IMR-90 (cell line): Measurements from ENCODE around the gene CANX. TPM values are rescaled to one million over a fixed set of nuclear protein-coding genes. Genes with fewer than 3 reads are reported as not detected.

ENCODE experiments used
- ATAC-seq: fragments of 200-7000 bp; cut with Tn5 transposase; 2 replicates; pipeline ENCODE4 v1.9.1; 2020; ENCODE audit warnings: low read depth, mild to moderate bottlenecking, moderate library complexity
- BruUV-seq: library from RNA; stranded (reverse); fragments of 400-500 nt; replicated peaks from 2 replicates; lab custom pipeline; 2021; lab: Mats Ljungman, UMichigan
- CTCF ChIA-PET: fragments of 300-600 bp; formaldehyde crosslinking; extraction: SDS; loops from one replicate; lab custom pipeline; 2021; ENCODE audit warnings: antibody characterized with exemption; lab: Yijun Ruan, JAX
- POLR2A ChIA-PET: fragments of 300-600 bp; sonication (Branson Sonifier 250); formaldehyde crosslinking; loops from one replicate; lab custom pipeline; 2022; ENCODE audit warnings: antibody characterized with exemption; ENCODE audit not compliant: unreplicated experiment; lab: Charles Lee
- DNase-seq: peaks from one replicate; pipeline ENCODE4 v3.0.0; 2013
- H2AFZ ChIP-seq: replicated peaks from 2 replicates; pipeline ENCODE3; 2013; ENCODE audit warnings: low read length, mild to moderate bottlenecking; ENCODE audit not compliant: poor library complexity
- H2AK5ac ChIP-seq: 2 replicates; pipeline ENCODE4 v1.6.1; 2013; ENCODE audit warnings: low read depth, low read length, inconsistent platforms
- H2AK9ac ChIP-seq: replicated peaks from 2 replicates; pipeline ENCODE3; 2013; ENCODE audit warnings: mild to moderate bottlenecking, low read depth, low read length, moderate library complexity; ENCODE audit not compliant: poor library complexity
- H2BK120ac ChIP-seq: 2 replicates; pipeline ENCODE4 v1.6.1; 2013; ENCODE audit warnings: low read depth, low read length, inconsistent platforms
- H2BK15ac ChIP-seq: 3 replicates; pipeline ENCODE4 v1.6.1; 2013; ENCODE audit warnings: low read depth, low read length, inconsistent platforms
- H2BK20ac ChIP-seq: 2 replicates; pipeline ENCODE4 v1.6.1; 2013; ENCODE audit warnings: low read depth, mild to moderate bottlenecking, inconsistent platforms, low read length, moderate library complexity
- H2BK5ac ChIP-seq: 2 replicates; pipeline ENCODE4 v1.6.1; 2013; ENCODE audit warnings: mild to moderate bottlenecking, low read depth, low read length, inconsistent platforms; ENCODE audit not compliant: poor library complexity, severe bottlenecking
- H3K14ac ChIP-seq: replicated peaks from 2 replicates; pipeline ENCODE4 v1.6.1; 2013; ENCODE audit warnings: low read depth, low read length, inconsistent platforms
- H3K18ac ChIP-seq: 2 replicates; pipeline ENCODE4 v1.6.1; 2013; ENCODE audit warnings: low read depth, low read length, control low read depth
- H3K23ac ChIP-seq: 2 replicates; pipeline ENCODE4 v1.6.1; 2013; ENCODE audit warnings: low read depth, low read length, inconsistent platforms
- H3K27ac ChIP-seq: 2 replicates; pipeline ENCODE4 v1.5.1; 2013; ENCODE audit warnings: mild to moderate bottlenecking, control low read depth, low read length; ENCODE audit not compliant: insufficient read depth
- H3K27me3 ChIP-seq: 2 replicates; pipeline ENCODE4 v1.6.1; 2013; ENCODE audit warnings: low read length; ENCODE audit not compliant: control insufficient read depth, insufficient read depth
- H3K36me3 ChIP-seq: 2 replicates; pipeline ENCODE4 v1.6.1; 2013; ENCODE audit warnings: low read length, mixed read lengths; ENCODE audit not compliant: control insufficient read depth, insufficient read depth
- H3K4ac ChIP-seq: 2 replicates; pipeline ENCODE4 v1.6.1; 2013; ENCODE audit warnings: low read depth, low read length, inconsistent platforms
- H3K4me1 ChIP-seq: 2 replicates; pipeline ENCODE4 v1.6.1; 2013; ENCODE audit warnings: low read length, mixed read lengths; ENCODE audit not compliant: control insufficient read depth, insufficient read depth
- H3K4me2 ChIP-seq: 2 replicates; pipeline ENCODE4 v1.6.1; 2013; ENCODE audit warnings: low read depth, mild to moderate bottlenecking, control low read depth, low read length, moderate library complexity
- H3K4me3 ChIP-seq: 2 replicates; pipeline ENCODE4 v1.5.1; 2013; ENCODE audit warnings: low read depth, mild to moderate bottlenecking, control low read depth, low read length, moderate library complexity; ENCODE audit not compliant: insufficient read depth
- H3K56ac ChIP-seq: 2 replicates; pipeline ENCODE4 v1.6.1; 2013; ENCODE audit warnings: low read length, inconsistent platforms; ENCODE audit not compliant: insufficient read depth; ENCODE audit errors: extremely low read depth
- H3K79me1 ChIP-seq, 2 experiments: 2 replicates each; pipeline ENCODE4 v1.6.1; 2013; ENCODE audit warnings: low read length in 2 of 2, inconsistent platforms in 1 of 2, low read depth in 1 of 2
- H3K9ac ChIP-seq: 2 replicates; pipeline ENCODE4 v1.6.1; 2013; ENCODE audit warnings: low read depth, low read length, control low read depth
- H3K9me1 ChIP-seq: 2 replicates; pipeline ENCODE4 v1.6.1; 2013; ENCODE audit warnings: low read length, inconsistent platforms; ENCODE audit not compliant: insufficient read depth
- H3K9me3 ChIP-seq: 2 replicates; pipeline ENCODE4 v1.6.1; 2013; ENCODE audit warnings: low read length; ENCODE audit not compliant: control insufficient read depth, insufficient read depth
- H4K20me1 ChIP-seq: 2 replicates; pipeline ENCODE4 v1.6.1; 2013; ENCODE audit warnings: low read length, inconsistent platforms; ENCODE audit not compliant: insufficient read depth
- H4K5ac ChIP-seq: 2 replicates; pipeline ENCODE4 v1.6.1; 2013; ENCODE audit warnings: mild to moderate bottlenecking, low read depth, low read length, control low read depth
- H4K8ac ChIP-seq, 2 experiments: 2 replicates each; pipeline ENCODE4 v1.6.1; 2013; ENCODE audit warnings: low read depth in 2 of 2, low read length in 2 of 2, control low read depth in 1 of 2, inconsistent platforms in 1 of 2
- H4K91ac ChIP-seq: 2 replicates; pipeline ENCODE4 v1.6.1; 2013; ENCODE audit warnings: low read depth, low read length, inconsistent platforms; ENCODE audit not compliant: insufficient read depth
- BHLHE40 ChIP-seq: fragments of 150-350 bp; IDR thresholded peaks from 2 replicates; pipeline ENCODE4 v1.6.1; 2016; ENCODE audit warnings: mild to moderate bottlenecking, low read depth, low read length
- MAFK ChIP-seq: IDR thresholded peaks from 2 replicates; pipeline ENCODE4 v1.6.1; 2012; ENCODE audit warnings: low read depth, low read length, improper control_type of control experiment
- WGBS, 2 experiments: methylation state at CpG; one replicate each; pipeline versions ENCODE4 v1.1.5 to v1.1.7; 2013; ENCODE audit warnings: missing lambda C conversion rate in 2 of 2; ENCODE audit not compliant: insufficient read length in 1 of 2; ENCODE audit errors: extremely low coverage in 2 of 2; 5-methylcytosine and 5-hydroxymethylcytosine counted together
- dilution Hi-C: fragments of 300-500 bp; cut with HindIII; formaldehyde crosslinking; loops from one replicate; pipeline ENCODE4 v1.14.3; 2018; ENCODE audit warnings: low sequenced_read_pairs; ENCODE audit not compliant: unreplicated experiment
- in situ Hi-C: fragments of 300-500 bp; cut with MboI; formaldehyde crosslinking; loops from 3 replicates; pipeline ENCODE4 v1.14.3; 2019; ENCODE audit warnings: low sequenced_read_pairs, inconsistent platforms, mixed read lengths
- intact Hi-C: fragments of 100-400 bp; cut with micrococcal nuclease; formaldehyde crosslinking; loops from 2 replicates; pipeline ENCODE4 v1.10.0; 2022
- polyA plus RNA-seq, 3 experiments: library from polyadenylated mRNA; depleted of rRNA; stranded (reverse); fragments of >200 nt; gene quantifications; 2 replicates each; pipeline ENCODE4 v1.2.3, GENCODE V29; 2012; ENCODE audit warnings: low replicate concordance in 1 of 3
- total RNA-seq: library from RNA; depleted of rRNA; stranded (reverse); fragments of >200 nt; gene quantifications from 2 replicates; pipeline ENCODE4 v1.2.3, GENCODE V29; 2012

The CANX gene
- total and polyA plus RNA-seq, 2 of the 4 experiments (the other 2 are of a cell fraction) = 216 to 345 TPM

DNA sequence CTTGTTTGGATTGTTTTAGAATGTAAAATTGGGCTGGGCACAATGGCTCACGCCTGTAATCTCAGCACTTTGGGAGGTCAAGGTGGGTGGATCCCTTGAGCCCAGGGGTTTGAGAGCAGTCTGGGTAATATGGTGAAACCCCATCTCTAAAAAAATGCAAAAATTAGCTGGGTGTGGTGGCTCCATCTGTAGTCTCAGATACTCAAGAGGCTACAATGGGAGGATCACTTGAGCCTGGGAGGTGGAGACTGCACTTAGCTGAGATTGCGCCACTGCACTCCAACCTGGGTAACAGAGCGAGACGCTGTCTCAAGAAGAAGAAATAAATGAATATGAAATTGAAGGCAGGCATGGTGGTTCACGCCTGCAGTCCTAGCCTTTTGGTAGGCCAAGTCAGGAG lies 55.2 kb downstream of the CANX start:
- CTCF ChIA-PET = no interaction called here

More for the DNA sequence above, 55.2 kb downstream of the CANX start:
- Histone ChIP-seq H2BK120ac (no peak overlapping the region), H4K5ac (no peak overlapping the region), H2AK9ac (no peak overlapping the region), H3K27me3 (no peaks in the 10 kb centered on the region), H3K9me1 (peaks cover 10% of the 10 kb centered on the region), H3K4me2 (no peak overlapping the region), H3K9me3 (no peaks in the 10 kb centered on the region), H2BK20ac (no peak overlapping the region), H3K36me3 (peaks cover 8% of the 10 kb centered on the region), H3K14ac (no peak overlapping the region), H2AFZ (no peak overlapping the region), H3K18ac (no peak overlapping the region), H3K4me3 (no peak overlapping the region), H3K23ac (no peak overlapping the region), H3K9ac (no peak overlapping the region), H3K56ac (no peak overlapping the region), H4K20me1 (peaks cover 82% of the 10 kb centered on the region), H3K79me1 (peaks cover 22 to 72% of the 10 kb centered on the region in 2 experiments), H3K4ac (no peak overlapping the region), H4K91ac (no peak overlapping the region), H2BK15ac (no peak overlapping the region), H4K8ac (no peak overlapping the region), H2AK5ac (no peak overlapping the region), H3K4me1 (peaks cover 4% of the 10 kb centered on the region), H3K27ac (no peak overlapping the region), H2BK5ac (no peak overlapping the region)
- in situ Hi-C loops = no loop called here
- ATAC-seq (no peak), DNase-seq (no peak)
- POLR2A ChIA-PET = no interaction called here
- no TSS peak for BruUV-seq
- TF ChIP-seq MAFK (no peak), BHLHE40 (no peak)
- intact Hi-C loops = no loop called here
- dilution Hi-C loops = no loop called here
- WGBS, 2 experiments = 100% methylated on average over 3 of the region's 5 CpGs; no CpG with 5 or more reads in 1 of the 2 experiments
